ENCODE data around the gene TMEM132C. TPM values are rescaled to one million over a fixed set of nuclear protein-coding genes. Genes with fewer than 3 reads are reported as not detected.

The TMEM132C gene
- total RNA-seq, 6 experiments from 2014 or later, result 0.04 to 0.19 (median 0.06) TPM; not detected in 3

GRCh38 chr12:128365651-128366231 lies 98.8 kb downstream of the TMEM132C start:
- 3% methylated on average over 20 of the region's 26 CpGs for WGBS (ENCODE audit: insufficient coverage, low coverage, low lambda C conversion rate, missing lambda C conversion rate)

GRCh38 chr12:128367961-128368360 lies 101.0 kb downstream of the TMEM132C start:
- H3K9me3 ChIP-seq, result no peaks in the 10 kb centered on the region
- intact Hi-C loops (cut with DNase I), result no loop called here
- WGBS (ENCODE audit: insufficient coverage, low coverage, low lambda C conversion rate, missing lambda C conversion rate), result 44% methylated on average over 6 of the region's 7 CpGs
- H3K36me3 ChIP-seq, result no peaks in the 10 kb centered on the region
- H3K27me3 ChIP-seq, result no peaks in the 10 kb centered on the region
- H3K4me3 ChIP-seq, result no peak overlapping the region
- H3K27ac ChIP-seq, result no peak overlapping the region
- no peak for DNase-seq
- no peak for ATAC-seq
- TF ChIP-seq CTCF (IDR thresholded peaks at IDR 0.05) (no peak), POLR2A (IDR thresholded peaks at IDR 0.05) (no peak)
- no peaks in the 10 kb centered on the region for H3K4me1 ChIP-seq

More at GRCh38 chr12:128365651-128366231, 98.8 kb downstream of the TMEM132C start:
- Histone ChIP-seq H3K36me3 (no peaks in the 10 kb centered on the region), H3K9me3 (no peaks in the 10 kb centered on the region), H3K27me3 (no peaks in the 10 kb centered on the region), H3K4me1 (no peaks in the 10 kb centered on the region), H3K27ac (no peak overlapping the region), H3K4me3 (peak overlapping the region in 1 of 3 donors; percentile 23)
- TF ChIP-seq CTCF (IDR thresholded peaks at IDR 0.05), result no peak
- no peak for TF ChIP-seq POLR2A (IDR thresholded peaks at IDR 0.05)
- ATAC-seq (peak in 3 of 4 donors; percentile 20 to 50 (median 41)), DNase-seq (no peak)
- intact Hi-C loops (cut with DNase I), result no loop called here

GRCh38 chr12:128381541-128381940 lies 114.6 kb downstream of the TMEM132C start:
- Histone ChIP-seq H3K9me3 (no peaks in the 10 kb centered on the region), H3K36me3 (no peaks in the 10 kb centered on the region), H3K27ac (no peak overlapping the region), H3K4me1 (no peaks in the 10 kb centered on the region), H3K4me3 (no peak overlapping the region), H3K27me3 (no peaks in the 10 kb centered on the region)
- intact Hi-C loops (cut with DNase I), result no loop called here
- 20% methylated on average over 10 of the region's 12 CpGs for WGBS (ENCODE audit: insufficient coverage, low coverage, low lambda C conversion rate, missing lambda C conversion rate)
- DNase-seq, result no peak
- ATAC-seq, result no peak
- TF ChIP-seq CTCF (IDR thresholded peaks at IDR 0.05) (no peak), POLR2A (IDR thresholded peaks at IDR 0.05) (no peak)

- no peak overlapping the region for H3K27ac ChIP-seq
- no peaks in the 10 kb centered on the region for H3K9me3 ChIP-seq
- DNase-seq, result no peak
- no peak overlapping the region for H3K4me3 ChIP-seq
- no peaks in the 10 kb centered on the region for H3K4me1 ChIP-seq
- no peaks in the 10 kb centered on the region for H3K27me3 ChIP-seq
- WGBS (ENCODE audit: insufficient coverage, low coverage, low lambda C conversion rate, missing lambda C conversion rate), result 24% methylated on average over 10 of the region's 10 CpGs
- no peak for TF ChIP-seq POLR2A (IDR thresholded peaks at IDR 0.05)
- TF ChIP-seq CTCF (IDR thresholded peaks at IDR 0.05), result no peak
- intact Hi-C loops (cut with DNase I), result no loop called here
- no peak for ATAC-seq
- H3K36me3 ChIP-seq, result no peaks in the 10 kb centered on the region
Measured at GRCh38 chr12:128381946-128382345, 115.0 kb downstream of the TMEM132C start.

Data from right lobe of liver (tissue), 6 donors.